AG09319 (cell line): Measurements from ENCODE around the gene TAF1B.

Experiments
- DNase-seq: peaks from one replicate; pipeline ENCODE4 v3.0.0-alpha.2; 2010; ENCODE audit warnings: low read depth; ENCODE audit errors: extremely low read depth
- TF ChIP-seq, protein P1 (sequence below): IDR thresholded peaks from 2 replicates; pipeline ENCODE4 v1.5.1; 2011; ENCODE audit warnings: low read depth, mild to moderate bottlenecking, inconsistent platforms, low read length, moderate library complexity

TAF1B gene

DNA sequence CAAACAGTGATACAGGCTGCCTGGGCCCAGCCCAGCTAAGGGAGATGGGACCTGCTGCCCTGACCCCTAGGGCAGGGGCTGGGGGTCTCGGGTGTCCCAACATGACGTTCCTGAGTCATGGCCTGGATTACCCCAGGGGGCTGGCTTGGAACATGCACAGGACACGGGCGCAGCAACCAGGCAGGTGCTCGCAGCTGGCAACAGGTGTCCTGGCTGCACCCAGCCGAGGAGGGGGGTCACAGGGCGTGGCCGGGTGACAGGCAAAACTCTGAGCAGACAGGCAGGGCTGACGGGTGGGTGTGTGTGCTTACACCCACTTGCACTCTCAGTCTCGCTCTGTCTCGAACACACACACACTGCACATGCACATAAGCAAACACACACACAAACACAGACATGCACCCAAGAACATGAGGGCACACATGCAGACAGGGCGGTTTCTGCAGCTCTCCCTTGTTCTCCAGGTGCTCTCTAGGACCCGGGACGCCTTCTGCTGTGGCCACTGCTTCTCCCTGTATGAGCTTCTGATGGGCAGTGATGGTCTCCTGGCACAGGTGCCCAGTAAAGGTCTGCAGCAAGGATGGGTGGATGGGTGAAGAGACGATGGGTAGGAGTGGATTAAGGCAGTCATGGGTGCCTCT is 33.7 kb upstream of the TAF1B start:
- DNase-seq: no peak
- TF ChIP-seq, protein P1, sequence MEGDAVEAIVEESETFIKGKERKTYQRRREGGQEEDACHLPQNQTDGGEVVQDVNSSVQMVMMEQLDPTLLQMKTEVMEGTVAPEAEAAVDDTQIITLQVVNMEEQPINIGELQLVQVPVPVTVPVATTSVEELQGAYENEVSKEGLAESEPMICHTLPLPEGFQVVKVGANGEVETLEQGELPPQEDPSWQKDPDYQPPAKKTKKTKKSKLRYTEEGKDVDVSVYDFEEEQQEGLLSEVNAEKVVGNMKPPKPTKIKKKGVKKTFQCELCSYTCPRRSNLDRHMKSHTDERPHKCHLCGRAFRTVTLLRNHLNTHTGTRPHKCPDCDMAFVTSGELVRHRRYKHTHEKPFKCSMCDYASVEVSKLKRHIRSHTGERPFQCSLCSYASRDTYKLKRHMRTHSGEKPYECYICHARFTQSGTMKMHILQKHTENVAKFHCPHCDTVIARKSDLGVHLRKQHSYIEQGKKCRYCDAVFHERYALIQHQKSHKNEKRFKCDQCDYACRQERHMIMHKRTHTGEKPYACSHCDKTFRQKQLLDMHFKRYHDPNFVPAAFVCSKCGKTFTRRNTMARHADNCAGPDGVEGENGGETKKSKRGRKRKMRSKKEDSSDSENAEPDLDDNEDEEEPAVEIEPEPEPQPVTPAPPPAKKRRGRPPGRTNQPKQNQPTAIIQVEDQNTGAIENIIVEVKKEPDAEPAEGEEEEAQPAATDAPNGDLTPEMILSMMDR: no peak

- DNase-seq: no peak
- TF ChIP-seq, protein P1: no peak
Measured at GRCh38 chr2:9811216-9811615, 32.1 kb upstream of the TAF1B start.

- no peak for DNase-seq
- TF ChIP-seq, protein P1: no peak
Measured at GRCh38 chr2:9811679-9812511, 31.4 kb upstream of the TAF1B start.

- no peak for DNase-seq
- TF ChIP-seq, protein P1: no peak
Measured at GRCh38 chr2:9812945-9813311, 30.3 kb upstream of the TAF1B start.

- DNase-seq: no peak
- TF ChIP-seq, protein P1: peak; percentile 97
Measured at GRCh38 chr2:9813312-9814128, 29.8 kb upstream of the TAF1B start.

GRCh38 chr2:9814129-9814868 is 29.0 kb upstream of the TAF1B start:
- no peak for DNase-seq
- TF ChIP-seq, protein P1: no peak
